Endothelial cell of umbilical vein (primary cell): Measurements from ENCODE around the gene CNIH2.

Experiments used
- CTCF ChIP-seq, 2 donors: IDR thresholded peaks; 1 replicate in 1 of 2; 2 replicates in 1 of 2; pipeline ENCODE4 v1.5.1; 2011; ENCODE audit warnings: low read length in 2 of 2, mild to moderate bottlenecking in 2 of 2, moderate library complexity in 2 of 2, control low read depth in 1 of 2, inconsistent platforms in 1 of 2, low read depth in 1 of 2; ENCODE audit not compliant: insufficient read depth in 1 of 2; ENCODE audit errors: extremely low read depth in 1 of 2
- MAX ChIP-seq: IDR thresholded peaks from 2 replicates; pipeline ENCODE4 v1.6.1; 2011; ENCODE audit not compliant: insufficient read depth, insufficient read length
- MYC ChIP-seq: IDR thresholded peaks from one replicate; pipeline ENCODE4 v1.6.1; 2011; ENCODE audit warnings: mild to moderate bottlenecking, low read depth, low read length
- POLR2A ChIP-seq: IDR thresholded peaks from 2 replicates; pipeline ENCODE4 v1.6.1; 2012; ENCODE audit warnings: low read depth, mild to moderate bottlenecking, control low read depth, low read length
- POLR2AphosphoS5 ChIP-seq: IDR thresholded peaks from 2 replicates; pipeline ENCODE4 v1.6.1; 2012; ENCODE audit warnings: low read depth, mild to moderate bottlenecking, control low read depth, low read length, moderate library complexity; ENCODE audit not compliant: insufficient read depth

GRCh38 chr11:66333220-66333877 is 55.4 kb downstream of the CNIH2 start:
- TF ChIP-seq CTCF (IDR thresholded peaks at IDR 0.05; ENCODE audit: extremely low read depth in 1 of 2, insufficient read depth in 1 of 2, low read depth in 1 of 2, low read length in 2 of 2) (no peak), MAX (no peak), POLR2A (no peak), MYC (no peak), POLR2AphosphoS5 (no peak)
